Activated naive CD4-positive, alpha-beta T cell treated with anti-CD3 and anti-CD28 coated beads, Interleukin-2, amount 50 U/mL, for 24 hours (primary cell): Measurements from ENCODE around the gene CPB2.
A peak's percentile ranks its signal among the peaks of the same experiment; 100 is the strongest.

Source experiments
- H3K27ac Mint-ChIP-seq: one replicate; pipeline ENCODE4 v1.8.0; 2021; ENCODE audit warnings: mild to moderate bottlenecking, mixed read lengths
- H3K27me3 Mint-ChIP-seq: one replicate; pipeline ENCODE4 v1.8.0; 2021; ENCODE audit warnings: mixed read lengths
- H3K36me3 Mint-ChIP-seq: one replicate; pipeline ENCODE4 v1.8.0; 2021; ENCODE audit warnings: mixed read lengths
- H3K4me1 Mint-ChIP-seq: one replicate; pipeline ENCODE4 v1.8.0; 2021; ENCODE audit warnings: mixed read lengths
- H3K4me3 Mint-ChIP-seq: one replicate; pipeline ENCODE4 v1.8.0; 2021; ENCODE audit warnings: mild to moderate bottlenecking, mixed read lengths
- H3K9me3 Mint-ChIP-seq: one replicate; pipeline ENCODE4 v1.8.0; 2021; ENCODE audit warnings: mixed read lengths

CPB2 gene

DNA sequence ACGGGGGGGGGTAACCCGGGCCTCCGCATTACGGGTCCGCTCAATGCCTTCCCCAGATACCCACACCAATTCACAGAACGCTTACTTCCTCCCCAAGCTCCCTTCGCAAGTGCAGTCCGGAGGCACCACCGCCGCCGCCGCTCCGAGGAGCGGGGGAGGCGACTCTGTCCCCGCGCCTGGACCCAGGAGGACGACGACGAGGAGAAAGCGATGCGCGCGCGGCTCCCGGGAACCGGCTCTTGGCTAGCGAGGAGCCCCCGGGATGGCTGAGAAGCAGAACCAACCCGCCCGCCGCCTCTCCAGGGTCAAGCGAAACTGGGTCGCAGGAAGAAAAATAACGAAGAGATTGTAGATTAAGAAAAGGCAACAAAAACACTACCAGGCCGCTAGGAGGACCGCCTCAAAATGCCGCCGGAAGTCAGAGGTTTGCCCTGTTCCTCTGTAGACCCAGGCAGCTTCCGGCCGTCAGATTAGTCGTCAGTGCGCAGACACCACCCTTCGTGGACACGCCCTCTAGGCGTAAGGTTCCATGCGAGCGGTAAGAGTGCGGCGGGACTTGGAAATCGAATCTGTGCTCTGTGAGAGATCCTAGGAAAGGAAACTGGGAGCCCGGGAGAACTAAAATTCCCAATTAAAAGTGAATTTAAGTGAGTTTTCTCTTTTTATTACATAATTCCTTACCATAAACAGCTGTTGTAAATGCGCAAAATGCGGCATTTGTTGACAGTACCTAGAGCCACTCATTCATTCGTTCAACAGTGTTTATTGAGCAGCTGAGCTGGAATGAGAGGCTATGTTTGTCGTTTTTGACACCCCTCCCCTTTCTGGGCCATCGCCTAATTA is 52.3 kb downstream of the CPB2 start, which contains the start of gene ZC3H13:
ZC3H13 (minus strand) TSS at position 428 of the 843 bp plus-strand sequence. CDS start 7,239 bp downstream, outside the sequence.
- Mint-ChIP-seq H3K36me3 (peaks cover 5% of the 10 kb centered on the region), H3K27ac (peak within 1 kb of the TSS; percentile 90), H3K27me3 (peaks cover 6% of the 10 kb centered on the region), H3K4me3 (peak within 1 kb of the TSS; percentile 95), H3K4me1 (peaks cover 37% of the 10 kb centered on the region), H3K9me3 (no peaks in the 10 kb centered on the region)

DNA sequence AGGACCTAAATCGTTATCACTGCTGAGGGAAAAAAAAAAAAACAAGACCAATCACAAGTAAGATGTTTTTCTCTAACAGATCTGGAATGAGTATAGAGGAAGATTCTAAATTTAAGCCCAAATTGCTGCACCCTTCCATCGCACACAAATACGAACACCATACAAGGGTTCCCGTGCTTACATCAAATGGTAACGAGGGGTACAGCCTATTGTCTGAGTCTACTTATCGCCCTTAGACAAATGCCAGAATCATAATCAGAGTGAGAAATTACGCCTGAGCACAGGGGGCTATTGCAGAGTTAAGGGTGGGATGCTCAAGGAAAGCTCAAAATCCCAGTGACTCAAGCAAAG is 52.9 kb downstream of the CPB2 start:
- H3K36me3 Mint-ChIP-seq: peaks cover 5% of the 10 kb centered on the region
- H3K9me3 Mint-ChIP-seq: no peaks in the 10 kb centered on the region
- H3K27ac Mint-ChIP-seq: peak overlapping the region; percentile 90
- peaks cover 43% of the 10 kb centered on the region for H3K4me1 Mint-ChIP-seq
- H3K4me3 Mint-ChIP-seq: peak overlapping the region; percentile 95
- H3K27me3 Mint-ChIP-seq: peaks cover 6% of the 10 kb centered on the region

DNA sequence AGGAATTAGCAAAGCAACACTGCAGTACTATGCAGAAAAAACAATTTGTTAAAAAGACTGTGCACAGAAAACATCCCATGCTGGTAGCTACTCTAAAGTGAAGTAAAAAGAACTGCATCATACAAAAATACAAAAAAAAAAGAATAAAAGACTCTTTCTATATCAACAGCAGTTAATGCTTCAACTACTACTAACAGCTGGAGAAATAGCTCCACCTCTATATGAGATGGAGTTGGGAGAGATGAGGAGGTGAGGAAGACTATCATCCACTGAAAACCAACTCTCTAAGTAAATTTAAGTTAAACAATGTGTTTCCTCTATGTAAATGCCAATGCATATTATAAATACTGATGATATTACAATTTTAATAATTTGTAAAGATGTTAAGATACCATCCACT is 54.1 kb downstream of the CPB2 start:
- peaks cover 50% of the 10 kb centered on the region for H3K4me1 Mint-ChIP-seq
- H3K4me3 Mint-ChIP-seq: peak overlapping the region; percentile 68
- peaks cover 2% of the 10 kb centered on the region for H3K27me3 Mint-ChIP-seq
- no peaks in the 10 kb centered on the region for H3K9me3 Mint-ChIP-seq
- H3K27ac Mint-ChIP-seq: no peak overlapping the region
- peaks cover 5% of the 10 kb centered on the region for H3K36me3 Mint-ChIP-seq

GRCh38 chr13:46045424-46045823 is 59.4 kb downstream of the CPB2 start:
- no peak overlapping the region for H3K27ac Mint-ChIP-seq
- H3K27me3 Mint-ChIP-seq: no peaks in the 10 kb centered on the region
- H3K36me3 Mint-ChIP-seq: peaks cover 7% of the 10 kb centered on the region
- H3K4me1 Mint-ChIP-seq: peaks cover 48% of the 10 kb centered on the region
- no peaks in the 10 kb centered on the region for H3K9me3 Mint-ChIP-seq
- H3K4me3 Mint-ChIP-seq: no peak overlapping the region

- peaks cover 9% of the 10 kb centered on the region for H3K36me3 Mint-ChIP-seq
- no peak overlapping the region for H3K27ac Mint-ChIP-seq
- no peaks in the 10 kb centered on the region for H3K27me3 Mint-ChIP-seq
- H3K4me1 Mint-ChIP-seq: peaks cover 34% of the 10 kb centered on the region
- no peak overlapping the region for H3K4me3 Mint-ChIP-seq
- H3K9me3 Mint-ChIP-seq: no peaks in the 10 kb centered on the region
These were observed 61.2 kb downstream of the CPB2 start for GRCh38 chr13:46043647-46044046.

GRCh38 chr13:46041419-46041839 is 63.4 kb downstream of the CPB2 start:
- Mint-ChIP-seq H3K27me3 (no peaks in the 10 kb centered on the region), H3K27ac (no peak overlapping the region), H3K4me3 (no peak overlapping the region), H3K9me3 (no peaks in the 10 kb centered on the region), H3K4me1 (peaks cover 28% of the 10 kb centered on the region), H3K36me3 (peaks cover 15% of the 10 kb centered on the region)

DNA sequence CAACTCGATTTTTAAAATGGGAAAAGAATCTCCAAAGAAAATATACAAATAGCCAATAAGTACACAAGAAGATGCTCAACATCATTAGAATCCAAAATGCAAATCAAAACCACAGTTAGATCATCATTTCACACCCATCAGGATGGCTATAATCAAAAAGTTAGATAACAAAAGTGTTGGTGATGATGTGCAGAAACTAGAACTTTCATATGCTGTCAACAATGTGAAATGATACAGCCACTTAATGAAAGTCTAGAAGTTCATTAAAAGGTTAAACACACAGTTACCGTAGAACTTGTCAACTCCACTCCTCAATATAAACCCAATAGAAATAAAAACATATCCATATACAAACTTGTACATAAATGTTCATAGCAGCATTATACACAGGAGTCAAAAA is 64.1 kb downstream of the CPB2 start:
- peaks cover 21% of the 10 kb centered on the region for H3K36me3 Mint-ChIP-seq
- no peak overlapping the region for H3K27ac Mint-ChIP-seq
- H3K9me3 Mint-ChIP-seq: no peaks in the 10 kb centered on the region
- no peaks in the 10 kb centered on the region for H3K27me3 Mint-ChIP-seq
- no peak overlapping the region for H3K4me3 Mint-ChIP-seq
- H3K4me1 Mint-ChIP-seq: peaks cover 30% of the 10 kb centered on the region

GRCh38 chr13:46039411-46040182 is 65.2 kb downstream of the CPB2 start:
- peaks cover 29% of the 10 kb centered on the region for H3K36me3 Mint-ChIP-seq
- no peaks in the 10 kb centered on the region for H3K27me3 Mint-ChIP-seq
- H3K4me3 Mint-ChIP-seq: no peak overlapping the region
- H3K27ac Mint-ChIP-seq: no peak overlapping the region
- peaks cover 29% of the 10 kb centered on the region for H3K4me1 Mint-ChIP-seq
- no peaks in the 10 kb centered on the region for H3K9me3 Mint-ChIP-seq

- Mint-ChIP-seq H3K9me3 (no peaks in the 10 kb centered on the region), H3K4me1 (peaks cover 34% of the 10 kb centered on the region), H3K36me3 (peaks cover 39% of the 10 kb centered on the region), H3K4me3 (no peak overlapping the region), H3K27ac (no peak overlapping the region), H3K27me3 (no peaks in the 10 kb centered on the region)
These were observed 66.5 kb downstream of the CPB2 start for GRCh38 chr13:46038296-46038695.

DNA sequence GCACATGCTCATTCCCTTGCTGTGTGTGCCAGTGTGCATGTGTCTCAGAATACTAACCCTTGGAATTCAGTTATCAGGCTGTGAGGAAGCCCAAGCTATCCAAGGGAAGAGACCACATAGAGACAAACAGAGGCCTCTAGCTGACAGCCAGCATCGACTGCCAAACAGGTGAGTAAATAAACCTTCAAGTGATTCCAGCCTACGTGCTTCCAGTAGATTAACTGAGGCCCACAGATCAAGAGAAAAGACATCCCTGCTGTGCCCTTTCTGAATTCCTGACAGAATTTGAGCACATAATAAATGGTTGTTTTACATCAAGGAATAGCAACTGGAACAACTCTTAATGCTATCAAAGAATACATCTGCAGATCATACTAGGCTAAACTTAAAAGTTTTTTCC is 69.8 kb downstream of the CPB2 start:
- H3K27ac Mint-ChIP-seq: no peak overlapping the region
- peaks cover 59% of the 10 kb centered on the region for H3K36me3 Mint-ChIP-seq
- H3K4me1 Mint-ChIP-seq: peaks cover 53% of the 10 kb centered on the region
- no peaks in the 10 kb centered on the region for H3K27me3 Mint-ChIP-seq
- H3K9me3 Mint-ChIP-seq: no peaks in the 10 kb centered on the region
- H3K4me3 Mint-ChIP-seq: no peak overlapping the region

- Mint-ChIP-seq H3K4me1 (peaks cover 67% of the 10 kb centered on the region), H3K27me3 (no peaks in the 10 kb centered on the region), H3K4me3 (no peak overlapping the region), H3K36me3 (peaks cover 61% of the 10 kb centered on the region), H3K9me3 (no peaks in the 10 kb centered on the region), H3K27ac (no peak overlapping the region)
These were observed 72.5 kb downstream of the CPB2 start for GRCh38 chr13:46032341-46032740.

- Mint-ChIP-seq H3K4me1 (peaks cover 66% of the 10 kb centered on the region), H3K27me3 (no peaks in the 10 kb centered on the region), H3K36me3 (peaks cover 61% of the 10 kb centered on the region), H3K27ac (no peak overlapping the region), H3K4me3 (no peak overlapping the region), H3K9me3 (no peaks in the 10 kb centered on the region)
These were observed 73.1 kb downstream of the CPB2 start for GRCh38 chr13:46031581-46032263.

DNA sequence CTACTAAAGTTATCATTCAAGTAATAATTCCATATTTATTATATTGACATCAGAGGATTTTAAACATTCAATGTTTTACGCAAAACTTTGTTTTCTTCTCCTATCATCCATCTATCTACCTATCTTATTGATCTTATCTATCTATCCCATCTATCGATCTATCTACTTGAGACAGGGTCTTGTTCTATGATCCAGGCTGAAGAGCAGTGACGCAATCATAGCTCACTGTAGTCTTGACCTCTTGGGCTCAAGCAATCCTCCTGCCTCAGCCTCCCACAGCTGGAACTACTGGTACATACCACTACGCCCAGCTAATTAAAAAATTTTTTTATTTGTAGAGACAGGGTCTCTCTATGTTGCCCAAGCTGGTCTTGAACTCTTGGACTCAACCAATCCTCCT is 79.7 kb downstream of the CPB2 start:
- H3K27ac Mint-ChIP-seq: no peak overlapping the region

DNA sequence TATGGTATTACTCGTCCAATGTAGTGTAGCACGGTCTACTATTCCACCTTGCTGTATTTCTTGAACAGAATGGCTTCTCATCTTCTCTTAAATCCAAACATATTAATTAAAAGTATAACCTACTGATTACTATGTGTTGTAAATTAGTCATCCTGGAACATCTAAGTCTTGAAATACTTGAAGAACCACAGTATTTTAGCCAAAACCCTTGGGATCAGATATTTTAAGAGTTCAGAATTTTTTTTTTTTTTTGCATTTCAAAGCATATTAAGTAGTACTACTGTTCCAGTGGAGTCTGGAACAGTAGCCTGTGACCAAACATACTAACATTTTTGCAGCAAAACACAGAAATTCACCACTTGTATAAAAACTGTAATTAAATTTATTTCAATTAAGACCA is 82.4 kb downstream of the CPB2 start:
- Mint-ChIP-seq H3K27me3 (no peaks in the 10 kb centered on the region), H3K4me3 (no peak overlapping the region), H3K36me3 (peaks cover 16% of the 10 kb centered on the region), H3K9me3 (no peaks in the 10 kb centered on the region), H3K4me1 (peaks cover 20% of the 10 kb centered on the region), H3K27ac (no peak overlapping the region)

More for the DNA sequence above, 79.7 kb downstream of the CPB2 start:
- Mint-ChIP-seq H3K4me3 (no peak overlapping the region), H3K4me1 (peaks cover 38% of the 10 kb centered on the region), H3K9me3 (no peaks in the 10 kb centered on the region), H3K36me3 (peaks cover 23% of the 10 kb centered on the region), H3K27me3 (no peaks in the 10 kb centered on the region)

GRCh38 chr13:46016216-46016615 is 88.6 kb downstream of the CPB2 start:
- Mint-ChIP-seq H3K27ac (no peak overlapping the region), H3K4me3 (no peak overlapping the region), H3K36me3 (peaks cover 19% of the 10 kb centered on the region), H3K4me1 (peaks cover 17% of the 10 kb centered on the region), H3K9me3 (no peaks in the 10 kb centered on the region), H3K27me3 (no peaks in the 10 kb centered on the region)

- H3K27ac Mint-ChIP-seq: no peak overlapping the region
- no peaks in the 10 kb centered on the region for H3K27me3 Mint-ChIP-seq
- H3K36me3 Mint-ChIP-seq: peaks cover 20% of the 10 kb centered on the region
- H3K4me3 Mint-ChIP-seq: no peak overlapping the region
- H3K4me1 Mint-ChIP-seq: peaks cover 17% of the 10 kb centered on the region
- H3K9me3 Mint-ChIP-seq: no peaks in the 10 kb centered on the region
These were observed 89.5 kb downstream of the CPB2 start for GRCh38 chr13:46015366-46015765.
